ENCODE results near the gene ZNF254. TPM values are rescaled to one million over a fixed set of nuclear protein-coding genes. Genes with fewer than 3 reads are reported as not detected.
"Not testable (repeated sequence)": the region's sequence is repeated elsewhere in the genome, so short reads cannot be mapped to it uniquely, and the experiment has no call there.

Gene ZNF254
- total RNA-seq (2021) (11.6 and 12.5 TPM in 2 replicates), Bru-seq, nascent RNA (percentile 90 among the genes with signal in this experiment), BruChase-seq, experiment 1, labeled RNA remaining after a 2-hour chase (percentile 84 among the genes with signal in this experiment), BruChase-seq, experiment 2, labeled RNA remaining after a 6-hour chase (percentile 60 among the genes with signal in this experiment)
- long read RNA-seq, partial matches to known transcripts = 2 of 22 reads
- long read RNA-seq, other reads (novel, unspliced or antisense) = 17 of 22 reads

- H3K4me1 ChIP-seq (replicated peaks; ENCODE audit: insufficient read depth) = peaks cover 11% of the 10 kb centered on the region; the same call in 1 of the 2 replicates
- ChIA-PET CTCF (no interaction called here), POLR2A (ENCODE audit: unreplicated experiment) (interaction anchor here (0.6 kb wide), 3 partner anchors 33 to 1079 kb away, joined by 5 to 7 read pairs (median 7); no protein-coding TSS in a partner anchor)
- H3K9me3 ChIP-seq (ENCODE audit: insufficient read depth, low read depth) = no peaks in the 10 kb centered on the region; the same call in 1 of the 2 replicates
- peaks cover 13% of the 10 kb centered on the region for H3K79me2 ChIP-seq (ENCODE audit: low read depth)
- TSS peak; percentile 38 for BruUV-seq (replicated peaks)
- DNase-seq = peak; percentile 88 to 94
- TF ChIP-seq EZH2 (IDR thresholded peaks at IDR 0.05; ENCODE audit: low read depth) (no peak), CTCF (conservative IDR thresholded peaks at IDR 0.05) (no peak)
- H3F3A ChIP-seq (ENCODE audit: insufficient read depth, low read depth) = peaks cover 7% of the 10 kb centered on the region
- H3K4me2 ChIP-seq = peak within 1 kb of the TSS; percentile 88
- no peaks in the 10 kb centered on the region for H4K20me1 ChIP-seq (ENCODE audit: insufficient read depth)
- peak within 1 kb of the TSS; percentile 86 for H2AFZ ChIP-seq
- H3K27ac ChIP-seq = peak within 1 kb of the TSS; percentile 25
- H3K9me2 ChIP-seq (ENCODE audit: insufficient read depth) = no peaks in the 10 kb centered on the region
- H3K27me3 ChIP-seq (ENCODE audit: insufficient read depth, low read depth) = no peaks in the 10 kb centered on the region
- intact Hi-C loops (cut with micrococcal nuclease; ENCODE audit: unreplicated experiment) = loop anchor here (5.0 kb wide), 1 partner anchor 55 kb away; no protein-coding TSS in a partner anchor
- peaks cover 9% of the 10 kb centered on the region for H3K36me3 ChIP-seq (ENCODE audit: low read depth)
- peak within 1 kb of the TSS; percentile 80 for H3K4me3 ChIP-seq
Observed at GRCh38 chr19:24086974-24087595, at the start of gene ZNF254. TSS of gene ZNF254 (plus strand) at chr19:24087187. CDS start at chr19:24087308, 121 bp downstream.

GRCh38 chr19:24040621-24041020 is 46.4 kb upstream of the ZNF254 start:
- H3K27ac ChIP-seq = no peak overlapping the region
- no peaks in the 10 kb centered on the region for H3K9me3 ChIP-seq (ENCODE audit: insufficient read depth, low read depth)
- ChIA-PET CTCF (no interaction called here), POLR2A (ENCODE audit: unreplicated experiment) (no interaction called here)
- H3K36me3 ChIP-seq (ENCODE audit: low read depth) = peaks cover 34% of the 10 kb centered on the region
- no TSS peak for BruUV-seq (replicated peaks)
- no peak for DNase-seq
- no peak for TF ChIP-seq EZH2 (IDR thresholded peaks at IDR 0.05; ENCODE audit: low read depth)
- no peak for TF ChIP-seq CTCF (conservative IDR thresholded peaks at IDR 0.05)
- H4K20me1 ChIP-seq (ENCODE audit: insufficient read depth) = no peaks in the 10 kb centered on the region
- H2AFZ ChIP-seq = no peak overlapping the region
- intact Hi-C loops (cut with micrococcal nuclease; ENCODE audit: unreplicated experiment) = no loop called here
- peaks cover 3% of the 10 kb centered on the region; the same call in 1 of the 2 replicates for H3K4me1 ChIP-seq (replicated peaks; ENCODE audit: insufficient read depth)
- H3K79me2 ChIP-seq (ENCODE audit: low read depth) = peaks cover 53% of the 10 kb centered on the region
- H3K4me2 ChIP-seq = no peak overlapping the region
- H3F3A ChIP-seq (ENCODE audit: insufficient read depth, low read depth) = no peaks in the 10 kb centered on the region
- no peak overlapping the region for H3K4me3 ChIP-seq
- no peaks in the 10 kb centered on the region for H3K27me3 ChIP-seq (ENCODE audit: insufficient read depth, low read depth)
- H3K9me2 ChIP-seq (ENCODE audit: insufficient read depth) = no peaks in the 10 kb centered on the region

GRCh38 chr19:24041326-24041725 is 45.7 kb upstream of the ZNF254 start:
- H3K4me1 ChIP-seq (replicated peaks; ENCODE audit: insufficient read depth); CTCF ChIA-PET; H4K20me1 ChIP-seq (ENCODE audit: insufficient read depth); POLR2A ChIA-PET (ENCODE audit: unreplicated experiment); H3K4me2 ChIP-seq; DNase-seq; H3K9me2 ChIP-seq (ENCODE audit: insufficient read depth); H3K27me3 ChIP-seq (ENCODE audit: insufficient read depth, low read depth); H3K4me3 ChIP-seq; BruUV-seq (replicated peaks); H3K9me3 ChIP-seq (ENCODE audit: insufficient read depth, low read depth); H3K27ac ChIP-seq; intact Hi-C loops (cut with micrococcal nuclease; ENCODE audit: unreplicated experiment); H3F3A ChIP-seq (ENCODE audit: insufficient read depth, low read depth); H2AFZ ChIP-seq: not testable (repeated sequence)
- H3K36me3 ChIP-seq (ENCODE audit: low read depth) = peaks cover 32% of the 10 kb centered on the region
- H3K79me2 ChIP-seq (ENCODE audit: low read depth) = peaks cover 46% of the 10 kb centered on the region

All from PC-9 (cell line).